ENCODE measurements around the gene CNBP.

DNA sequence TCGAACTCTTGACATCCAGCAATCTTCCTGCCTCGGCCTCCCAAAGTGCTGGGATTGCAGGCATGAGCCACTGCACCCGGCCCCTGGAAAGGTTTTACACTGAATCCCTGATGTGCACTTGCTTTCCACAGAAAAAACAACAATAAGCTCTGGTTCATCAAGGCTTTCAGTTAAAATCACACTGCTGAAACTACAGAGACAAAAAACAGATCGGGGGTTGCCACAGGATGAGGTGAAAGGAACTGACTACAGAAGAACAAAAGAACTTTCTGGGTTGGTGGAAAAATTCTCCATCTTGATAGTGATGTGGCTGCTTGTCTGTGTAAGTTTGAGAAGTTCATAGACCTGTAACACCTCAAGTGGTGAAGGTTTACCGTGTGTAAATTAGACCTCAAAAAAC lies 65.0 kb downstream of the CNBP start:
- TF ChIP-seq, protein P1, sequence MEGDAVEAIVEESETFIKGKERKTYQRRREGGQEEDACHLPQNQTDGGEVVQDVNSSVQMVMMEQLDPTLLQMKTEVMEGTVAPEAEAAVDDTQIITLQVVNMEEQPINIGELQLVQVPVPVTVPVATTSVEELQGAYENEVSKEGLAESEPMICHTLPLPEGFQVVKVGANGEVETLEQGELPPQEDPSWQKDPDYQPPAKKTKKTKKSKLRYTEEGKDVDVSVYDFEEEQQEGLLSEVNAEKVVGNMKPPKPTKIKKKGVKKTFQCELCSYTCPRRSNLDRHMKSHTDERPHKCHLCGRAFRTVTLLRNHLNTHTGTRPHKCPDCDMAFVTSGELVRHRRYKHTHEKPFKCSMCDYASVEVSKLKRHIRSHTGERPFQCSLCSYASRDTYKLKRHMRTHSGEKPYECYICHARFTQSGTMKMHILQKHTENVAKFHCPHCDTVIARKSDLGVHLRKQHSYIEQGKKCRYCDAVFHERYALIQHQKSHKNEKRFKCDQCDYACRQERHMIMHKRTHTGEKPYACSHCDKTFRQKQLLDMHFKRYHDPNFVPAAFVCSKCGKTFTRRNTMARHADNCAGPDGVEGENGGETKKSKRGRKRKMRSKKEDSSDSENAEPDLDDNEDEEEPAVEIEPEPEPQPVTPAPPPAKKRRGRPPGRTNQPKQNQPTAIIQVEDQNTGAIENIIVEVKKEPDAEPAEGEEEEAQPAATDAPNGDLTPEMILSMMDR (conservative IDR thresholded peaks at IDR 0.05; ENCODE audit: low read length) = no peak
- no peak for TF ChIP-seq EZH2phosphoT487 (IDR thresholded peaks at IDR 0.05; ENCODE audit: borderline replicate concordance)

All from Loucy (cell line).